HepG2 (cell line): Measurements from ENCODE around the gene MGMT. TPM values are rescaled to one million over a fixed set of nuclear protein-coding genes. Genes with fewer than 3 reads are reported as not detected.
A peak's percentile ranks its signal among the peaks of the same experiment; 100 is the strongest.

ENCODE experiments used
- ATAC-seq: fragments of 200-7000 bp; cut with Tn5 transposase; 3 replicates; pipeline ENCODE4 v1.9.1; 2020; ENCODE audit warnings: mild to moderate bottlenecking, moderate library complexity
- BruUV-seq: library from RNA; stranded (reverse); fragments of 400-500 nt; replicated peaks from 2 replicates; lab custom pipeline; 2021; lab: Mats Ljungman, UMichigan
- CTCF ChIA-PET: fragments of 300-600 bp; formaldehyde crosslinking; extraction: SDS; loops from one replicate; lab custom pipeline; 2021; ENCODE audit warnings: low total read pairs, inconsistent platforms, low intra/inter-chr PET ratio; lab: Yijun Ruan, JAX
- POLR2A ChIA-PET: fragments of 350-600 bp; sonication (Branson Sonifier 250); formaldehyde crosslinking; loops from one replicate; lab custom pipeline; 2020; ENCODE audit warnings: antibody characterized with exemption, inconsistent platforms; lab: Yijun Ruan, JAX
- DNase-seq: peaks from one replicate; pipeline ENCODE4 v3.0.0-alpha.2; 2015; ENCODE audit warnings: low spot score
- FAIRE-seq: peaks from 3 replicates; lab custom pipeline; 2011; peaks lifted over from hg19 to GRCh38; lab: Jason Lieb, UNC
- H2AFZ ChIP-seq: one replicate; pipeline ENCODE4 v1.6.1; 2011; ENCODE audit warnings: low read length, inconsistent platforms
- H3K27ac ChIP-seq: fragments of 300-600 bp; 3 replicates; pipeline ENCODE4 v1.8.0; 2011; ENCODE audit warnings: mixed run types, mild to moderate bottlenecking, mixed read lengths, low read length, inconsistent platforms; ENCODE audit not compliant: insufficient read depth; ENCODE audit errors: extremely low read length
- H3K27me3 ChIP-seq, 2 experiments: fragments of 200-600 bp in 1 of 2; 2 replicates in 1 of 2; 3 replicates in 1 of 2; pipeline versions ENCODE4 v1.6.0 to v1.8.0; 2011; ENCODE audit warnings: low read length in 2 of 2, mild to moderate bottlenecking in 2 of 2, moderate library complexity in 2 of 2, inconsistent platforms in 1 of 2; ENCODE audit not compliant: insufficient read depth in 2 of 2, control insufficient read depth in 1 of 2
- H3K36me3 ChIP-seq, 2 experiments: fragments of 200-600 bp in 1 of 2; replicated peaks in 1 of 2; 2 replicates in 1 of 2; 3 replicates in 1 of 2; pipeline versions ENCODE4 v1.5.1 to v1.8.0; 2011; ENCODE audit warnings: low read length in 2 of 2, inconsistent platforms in 1 of 2; ENCODE audit not compliant: insufficient read depth in 2 of 2, control insufficient read depth in 1 of 2
- H3K4me1 ChIP-seq: 2 replicates; pipeline ENCODE4 v1.5.1; 2012; ENCODE audit warnings: low read length, inconsistent platforms; ENCODE audit not compliant: insufficient read depth
- H3K4me2 ChIP-seq: 2 replicates; pipeline ENCODE4 v1.6.0; 2011; ENCODE audit warnings: low read depth, low read length, inconsistent platforms
- H3K4me3 ChIP-seq, 3 experiments: fragments of 200-600 bp in 1 of 3; sonication (generic), shearing (Covaris generic) in 1 of 3; replicated peaks in 1 of 3; 2 replicates each; pipeline ENCODE4 v1.5.1; 2011 to 2016; ENCODE audit warnings: low read length in 3 of 3, inconsistent platforms in 2 of 3, low read depth in 2 of 3, mild to moderate bottlenecking in 2 of 3, control low read depth in 1 of 3, mixed read lengths in 1 of 3; ENCODE audit not compliant: insufficient read depth in 1 of 3
- H3K79me2 ChIP-seq: one replicate; pipeline ENCODE4 v1.6.1; 2011; ENCODE audit warnings: low read length, inconsistent platforms; ENCODE audit not compliant: insufficient read depth
- H3K9ac ChIP-seq: 2 replicates; pipeline ENCODE4 v1.6.0; 2011; ENCODE audit warnings: mild to moderate bottlenecking, low read depth, low read length, inconsistent platforms; ENCODE audit not compliant: insufficient read depth
- H3K9me3 ChIP-seq: 2 replicates; pipeline ENCODE4 v1.5.1; 2012; ENCODE audit warnings: mild to moderate bottlenecking, low read length
- H4K20me1 ChIP-seq: 2 replicates; pipeline ENCODE4 v1.6.0; 2011; ENCODE audit warnings: inconsistent platforms, mild to moderate bottlenecking, low read length, moderate library complexity; ENCODE audit not compliant: insufficient read depth
- CREBL2 ChIP-seq: sonication (generic); formaldehyde crosslinking; IDR thresholded peaks from 2 replicates; pipeline ENCODE4 v1.8.1; 2023; ENCODE audit warnings: missing genetic modification reagents, mild to moderate bottlenecking, borderline replicate concordance
- KLF16 ChIP-seq, 2 experiments: sonication (generic) in 1 of 2; formaldehyde crosslinking in 1 of 2; IDR thresholded peaks; 2 replicates each; pipeline versions ENCODE4 v1.6.1 to v1.8.0; 2016 to 2023; ENCODE audit warnings: missing genetic modification reagents in 2 of 2, missing compliant biosample characterization in 1 of 2
- MLX ChIP-seq: IDR thresholded peaks from 2 replicates; pipeline ENCODE4 v1.6.1; 2016
- MNT ChIP-seq: fragments of 450-650 bp; IDR thresholded peaks from 2 replicates; pipeline ENCODE4 v1.6.1; 2016
- RAD51 ChIP-seq: fragments of 450-650 bp; IDR thresholded peaks from 2 replicates; pipeline ENCODE4 v1.6.1; 2016; ENCODE audit warnings: borderline replicate concordance
- TMF1 ChIP-seq: sonication (generic); formaldehyde crosslinking; IDR thresholded peaks from 2 replicates; pipeline ENCODE4 v1.8.1; 2022; ENCODE audit warnings: low read depth, missing genetic modification reagents
- USF2 ChIP-seq, 2 experiments: sonication (generic) in 1 of 2; formaldehyde crosslinking in 1 of 2; IDR thresholded peaks; 2 replicates each; pipeline versions ENCODE4 v1.5.1 to v1.6.1; 2011 to 2020; ENCODE audit warnings: borderline replicate concordance in 1 of 2, low read depth in 1 of 2, low read length in 1 of 2, mild to moderate bottlenecking in 1 of 2, missing genetic modification reagents in 1 of 2, moderate library complexity in 1 of 2
- ZNF484 ChIP-seq: sonication (generic); formaldehyde crosslinking; IDR thresholded peaks from 2 replicates; pipeline ENCODE4 v1.5.1; 2020; ENCODE audit warnings: mild to moderate bottlenecking, low read depth, missing genetic modification reagents, borderline replicate concordance
- ZNF674 ChIP-seq: sonication (generic); formaldehyde crosslinking; IDR thresholded peaks from 2 replicates; pipeline ENCODE4 v1.5.0; 2020; ENCODE audit warnings: low read depth, mild to moderate bottlenecking, missing genetic modification reagents
- ZNF773 ChIP-seq: sonication (generic); formaldehyde crosslinking; IDR thresholded peaks from 2 replicates; pipeline ENCODE4 v1.4.0; 2020; ENCODE audit warnings: missing genetic modification reagents, borderline replicate concordance
- ZNF790 ChIP-seq: sonication (generic); formaldehyde crosslinking; IDR thresholded peaks from 2 replicates; pipeline ENCODE4 v1.8.0; 2022; ENCODE audit warnings: missing genetic modification reagents, mild to moderate bottlenecking, borderline replicate concordance
- WGBS: methylation state at CpG from one replicate; pipeline ENCODE4 v1.1.6; 2017; ENCODE audit warnings: low lambda C conversion rate; 5-methylcytosine and 5-hydroxymethylcytosine counted together
- in situ Hi-C: cut with HindIII; loops from 2 replicates; pipeline ENCODE4 v1.10.0; 2017; ENCODE audit warnings: low pct_unique_long_range_greater_than_20kb; ENCODE audit not compliant: extremely low pct_ligation_motif_present
- intact Hi-C: fragments of 100-400 bp; cut with micrococcal nuclease; formaldehyde crosslinking; loops from one replicate; pipeline ENCODE4 v1.10.0; 2022; ENCODE audit not compliant: unreplicated experiment
- polyA plus RNA-seq, 8 experiments: library from polyadenylated mRNA; depleted of rRNA in 3 of 8; stranded (reverse) in 7 of 8; unstranded in 1 of 8; fragments of >200 nt; fragmentation: Illumina TruSeq in 4 of 8; extraction: Trizol in 4 of 8; gene quantifications; 2 replicates each; pipeline versions ENCODE4 v1.2.1 to v1.2.3, GENCODE V29; 2011 to 2016; ENCODE audit warnings: low read depth in 4 of 8, missing spikeins in 1 of 8, mixed read lengths in 1 of 8; ENCODE audit not compliant: insufficient read depth in 1 of 8
- total RNA-seq, 5 experiments: library from RNA; depleted of rRNA; stranded (reverse); fragments of >200 nt; fragmentation: Illumina TruSeq; extraction: Trizol; gene quantifications; 2 replicates each; pipeline ENCODE4 v1.2.3, GENCODE V29; 2016; ENCODE audit warnings: low read depth in 1 of 5

Gene MGMT
- total and polyA plus RNA-seq, 2 of the 13 experiments (the other 11 are each of a cell fraction or from before 2014, with no cell fraction given), result 12.0 to 19.5 TPM

- CTCF ChIA-PET, result no interaction called here
- DNase-seq (no peak), FAIRE-seq (no peak), ATAC-seq (no peak)
- H2AFZ ChIP-seq, result no peak overlapping the region
- no TSS peak for BruUV-seq
- in situ Hi-C loops (no loop called here), intact Hi-C loops (no loop called here)
- H3K79me2 ChIP-seq, result no peaks in the 10 kb centered on the region
- no peaks in the 10 kb centered on the region for H3K9me3 ChIP-seq
- H3K4me2 ChIP-seq, result no peak overlapping the region
- H3K36me3 ChIP-seq, result no peaks in the 10 kb centered on the region
- no peaks in the 10 kb centered on the region for H3K27me3 ChIP-seq
- H3K9ac ChIP-seq, result no peak overlapping the region
- H3K4me3 ChIP-seq, result no peak overlapping the region
- no peaks in the 10 kb centered on the region for H4K20me1 ChIP-seq
- POLR2A ChIA-PET, result no interaction called here
- TF ChIP-seq CREBL2 (CRISPR knock-in tag), result no peak
- TF ChIP-seq ZNF674, result no peak
- TF ChIP-seq TMF1 (CRISPR knock-in tag), result no peak
- peak; percentile 31; the same call in 1 of the 2 replicates for TF ChIP-seq RAD51
- no peak for TF ChIP-seq ZNF773
- TF ChIP-seq KLF16 (CRISPR knock-in tag; IDR thresholded peaks at IDR 0.05), result no peak
- no peak for TF ChIP-seq ZNF790 (CRISPR knock-in tag)
- TF ChIP-seq MLX (CRISPR knock-in tag), result no peak
- peak; percentile 76 for TF ChIP-seq MNT
- peak; percentile 66; the same call in 1 of the 2 replicates for TF ChIP-seq USF2 (IDR thresholded peaks at IDR 0.05; ENCODE audit: low read depth, low read length)
- no peak for TF ChIP-seq USF2 (CRISPR knock-in tag; IDR thresholded peaks at IDR 0.05; ENCODE audit: borderline replicate concordance)
- TF ChIP-seq ZNF484, result no peak
- no peak overlapping the region for H3K27ac ChIP-seq
- WGBS, result 57% methylated on average over 6 of the region's 6 CpGs
- peaks cover 7% of the 10 kb centered on the region; the same call in 1 of the 2 replicates for H3K4me1 ChIP-seq
Measured at GRCh38 chr10:129784291-129784690, 317.2 kb downstream of the MGMT start.
